CD4-positive, alpha-beta T cell treated with Interleukin-15 for 1 hour (primary cell): Measurements from ENCODE around the gene DHRSX.
"Not testable (repeated sequence)": the region's sequence is repeated elsewhere in the genome, so short reads cannot be mapped to it uniquely, and the experiment has no call there.

ENCODE experiments used
- DNase-seq: peaks from one replicate; pipeline ENCODE4 v3.0.0-alpha.2; 2020

DHRSX gene

DNA sequence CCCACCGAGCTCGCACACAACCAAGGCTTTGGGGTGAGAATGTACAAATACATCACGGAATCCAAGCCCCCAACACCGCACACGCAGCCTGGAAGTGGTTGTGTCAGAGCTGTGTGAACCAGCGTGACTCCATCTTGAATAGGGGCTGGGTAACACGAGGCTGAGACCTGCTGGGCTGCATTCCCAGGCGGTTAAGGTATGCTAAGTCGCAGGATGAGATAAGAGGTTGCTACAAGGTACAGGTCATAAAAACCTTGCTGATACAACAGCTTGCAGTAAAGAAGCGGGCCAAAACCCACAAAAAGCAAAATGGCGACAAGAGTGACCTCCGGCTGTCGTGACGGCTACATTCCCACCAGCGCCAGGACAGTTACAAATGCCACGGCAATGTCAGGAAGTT, 258.4 kb downstream of the DHRSX start:
- no peak for DNase-seq

DNA sequence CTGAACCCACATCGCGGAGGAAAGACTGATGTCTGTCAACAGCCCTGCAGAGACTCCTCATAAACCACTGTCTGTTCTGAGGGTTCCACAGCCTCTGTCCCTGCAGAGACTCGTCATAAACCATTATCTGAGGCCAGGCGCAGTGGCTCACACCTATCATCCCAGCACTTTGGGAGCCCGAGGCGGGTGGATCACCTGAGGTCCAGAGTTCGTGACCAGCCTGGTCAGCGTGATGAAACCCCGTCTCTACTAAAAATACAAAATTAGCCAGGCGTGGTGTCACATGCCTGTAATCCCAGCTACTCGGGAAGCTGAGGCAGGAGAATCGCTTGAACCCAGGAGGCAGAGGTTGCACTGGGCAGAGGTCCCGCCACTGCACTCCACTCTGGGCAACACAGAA, 259.3 kb downstream of the DHRSX start:
- not testable (repeated sequence) for DNase-seq

GRCh38 chrX:2240761-2241160, 260.0 kb downstream of the DHRSX start:
- DNase-seq, result not testable (repeated sequence)

DNA sequence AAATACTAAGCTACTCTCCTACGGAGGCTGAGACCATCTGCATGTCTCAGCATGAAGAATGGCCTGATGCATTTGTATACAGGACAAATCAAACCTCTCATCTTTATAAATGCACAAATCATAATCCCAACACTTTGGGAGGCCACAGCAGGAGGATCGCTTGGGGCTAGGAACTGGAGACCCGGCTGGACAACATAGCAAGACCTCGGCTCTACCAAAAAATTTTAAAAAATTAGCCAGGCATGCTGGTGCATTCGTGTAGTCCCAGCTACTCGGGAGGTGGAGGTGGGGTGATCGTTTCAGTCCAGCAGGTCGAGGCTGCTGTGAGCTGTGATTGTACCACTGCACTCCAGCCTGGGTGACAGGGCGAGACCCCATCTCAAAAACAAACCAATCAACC, 262.8 kb downstream of the DHRSX start:
- DNase-seq, result no peak

DNA sequence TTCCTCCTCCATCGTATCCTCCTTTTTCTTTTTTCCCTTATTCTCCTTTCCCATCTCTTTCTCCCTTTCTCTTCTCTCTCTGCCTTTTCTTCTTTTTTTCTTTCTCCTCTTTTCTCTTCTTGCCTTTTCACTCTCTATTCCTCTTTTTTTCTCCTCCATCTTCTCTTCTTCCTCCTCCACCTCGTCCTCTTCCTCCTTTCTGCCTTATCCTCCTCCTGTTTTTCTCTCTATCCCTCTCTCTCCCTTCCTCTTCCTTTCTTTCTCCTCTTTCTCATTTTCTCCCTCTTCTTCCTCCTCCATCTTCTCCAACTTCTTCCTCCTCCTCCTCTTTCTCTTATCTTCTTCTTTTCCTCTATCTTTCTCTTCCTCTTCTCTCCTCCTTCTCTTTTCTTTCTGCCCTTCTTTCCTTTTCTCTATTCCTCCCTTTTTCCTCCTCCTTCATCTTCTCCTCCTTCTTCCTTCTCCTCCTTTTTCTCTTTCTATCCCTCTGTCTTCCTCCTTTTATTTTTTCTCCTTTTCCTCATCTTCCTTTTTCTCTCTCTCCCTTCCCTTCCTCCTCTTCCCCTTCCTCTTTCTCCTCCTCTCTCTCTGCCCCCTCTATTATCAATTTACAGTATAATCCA, 269.1 kb downstream of the DHRSX start:
- DNase-seq, result no peak

DNA sequence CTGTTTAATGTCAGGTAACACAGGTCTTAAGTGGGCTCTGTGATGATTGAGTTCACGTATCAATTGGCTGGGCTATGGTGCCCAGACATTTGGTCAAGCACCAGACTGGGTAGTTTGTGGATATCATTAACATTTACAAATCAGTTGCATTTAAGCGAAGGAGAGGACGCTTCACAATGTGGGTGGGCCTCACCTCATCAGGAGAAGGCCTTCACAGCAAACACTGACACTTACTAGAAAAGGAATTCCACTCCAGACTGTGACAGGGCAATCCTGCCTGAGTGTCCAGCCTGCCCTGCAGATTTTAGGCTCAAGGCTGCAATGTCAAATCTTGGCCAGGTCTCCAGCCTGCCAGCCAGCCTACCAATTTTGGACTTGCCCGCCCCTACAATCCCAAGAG, 270.3 kb downstream of the DHRSX start:
- DNase-seq, result no peak

- no peak for DNase-seq
Measured at GRCh38 chrX:2228536-2228935, 272.2 kb downstream of the DHRSX start.

GRCh38 chrX:2226906-2227656, 273.7 kb downstream of the DHRSX start:
- DNase-seq, result no peak

GRCh38 chrX:2226182-2226581, 274.6 kb downstream of the DHRSX start:
- no peak for DNase-seq

GRCh38 chrX:2224597-2225235, 276.1 kb downstream of the DHRSX start:
- no peak for DNase-seq

DNA sequence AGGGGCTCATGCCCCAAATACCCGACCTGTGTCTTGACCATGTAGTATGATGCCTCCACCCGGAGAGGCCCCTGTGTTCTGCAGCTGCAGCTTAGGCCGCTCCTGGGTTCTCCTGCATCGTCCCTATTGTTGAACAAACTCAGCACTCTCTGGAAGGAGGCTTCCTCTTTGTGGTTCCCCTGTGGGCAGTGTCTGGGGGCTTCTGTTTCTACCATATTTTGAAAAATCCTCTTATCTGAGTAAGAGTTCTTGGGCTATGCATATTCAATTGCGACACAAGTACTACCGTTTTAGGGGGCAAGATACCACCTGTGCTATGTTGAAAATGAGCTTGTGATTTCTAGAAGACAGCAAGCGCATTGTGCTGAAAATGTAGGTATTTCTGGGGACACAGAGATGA, 276.6 kb downstream of the DHRSX start:
- no peak for DNase-seq

DNA sequence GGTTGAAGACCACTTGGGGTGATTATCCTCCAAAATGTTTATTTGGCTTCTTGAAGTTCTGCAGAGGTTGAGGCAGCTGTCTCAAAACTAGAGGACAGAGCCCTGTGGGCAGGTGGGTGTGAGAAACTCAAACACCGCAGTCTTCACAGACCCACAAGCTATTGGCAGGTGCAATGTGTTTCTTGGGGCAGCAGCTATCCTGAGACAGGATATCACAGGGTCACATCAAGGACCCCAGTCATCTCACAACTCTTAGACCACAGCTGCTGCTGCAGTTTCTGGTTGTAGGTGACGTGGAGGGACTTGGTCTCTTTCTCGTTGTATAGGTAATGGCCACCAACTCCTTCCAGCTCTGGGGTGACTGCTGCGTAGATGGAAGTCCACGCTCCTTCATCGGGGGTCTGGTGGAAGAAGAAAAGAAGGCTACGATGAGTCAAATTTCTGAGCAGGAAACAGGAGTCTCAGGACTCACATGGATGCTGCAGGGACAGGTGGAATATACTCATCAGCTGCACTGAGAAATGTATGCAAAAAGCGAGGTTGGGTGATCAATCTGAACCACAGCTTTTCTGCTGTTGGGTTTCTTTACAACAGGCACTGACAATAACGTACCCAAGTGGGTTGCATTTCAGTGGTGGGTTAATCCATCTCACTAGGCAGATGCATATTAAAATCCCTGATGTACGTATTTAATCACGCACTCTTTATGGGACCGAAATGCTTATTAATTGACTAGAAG, 279.8 kb downstream of the DHRSX start:
- DNase-seq, result no peak

GRCh38 chrX:2220296-2220695, 280.5 kb downstream of the DHRSX start:
- no peak for DNase-seq

DNA sequence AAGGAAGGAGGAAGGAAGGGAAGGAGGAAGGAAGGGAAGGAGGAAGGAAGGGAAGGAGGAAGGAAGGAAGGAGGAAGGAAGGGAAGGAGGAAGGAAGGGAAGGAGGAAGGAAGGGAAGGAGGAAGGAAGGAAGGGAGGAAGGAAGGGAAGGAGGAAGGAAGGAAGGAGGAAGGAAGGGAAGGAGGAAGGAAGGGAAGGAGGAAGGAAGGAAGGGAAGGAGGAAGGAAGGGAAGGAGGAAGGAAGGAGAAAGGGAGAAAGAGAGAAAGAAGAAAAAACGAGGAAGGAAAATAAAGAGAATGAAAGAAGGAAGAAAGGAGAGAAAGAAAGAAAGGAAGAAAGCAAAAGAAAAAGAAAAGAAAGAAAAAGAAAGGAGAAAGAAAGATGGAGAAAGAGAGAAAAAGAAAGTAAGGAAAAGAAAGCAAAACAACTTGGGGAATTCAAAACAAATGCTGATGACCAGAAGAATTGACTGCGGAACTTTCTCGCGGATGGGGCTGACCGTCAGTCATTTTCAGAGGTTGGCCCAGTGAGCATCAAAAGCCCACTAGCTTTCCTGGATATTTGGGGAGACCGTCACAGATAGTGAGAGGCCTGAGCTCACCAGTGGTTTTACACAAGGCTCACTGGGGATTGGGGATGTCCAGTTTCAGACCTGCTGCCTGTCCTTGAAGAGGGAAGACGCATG, 286.5 kb downstream of the DHRSX start:
- not testable (repeated sequence) for DNase-seq

DNA sequence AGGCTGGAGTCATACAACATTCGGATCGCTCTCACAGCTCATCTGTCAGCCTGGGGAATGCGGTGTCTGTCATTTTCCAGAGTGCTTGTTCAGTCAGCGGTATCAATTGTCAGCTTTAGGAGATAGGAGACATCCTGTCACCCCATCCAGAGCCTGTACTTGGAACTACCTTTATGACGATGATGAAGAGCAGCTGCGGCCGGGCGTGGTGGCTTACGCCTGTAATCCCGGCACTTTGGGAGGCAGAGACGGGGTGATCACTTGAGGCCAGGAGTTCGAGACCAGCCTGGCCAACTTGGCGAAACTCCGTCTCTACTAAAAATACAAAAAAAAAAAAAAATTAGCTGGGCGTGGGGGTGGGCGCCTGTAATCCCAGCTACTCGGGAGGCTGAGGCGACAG, 289.1 kb downstream of the DHRSX start:
- DNase-seq, result not testable (repeated sequence)

DNA sequence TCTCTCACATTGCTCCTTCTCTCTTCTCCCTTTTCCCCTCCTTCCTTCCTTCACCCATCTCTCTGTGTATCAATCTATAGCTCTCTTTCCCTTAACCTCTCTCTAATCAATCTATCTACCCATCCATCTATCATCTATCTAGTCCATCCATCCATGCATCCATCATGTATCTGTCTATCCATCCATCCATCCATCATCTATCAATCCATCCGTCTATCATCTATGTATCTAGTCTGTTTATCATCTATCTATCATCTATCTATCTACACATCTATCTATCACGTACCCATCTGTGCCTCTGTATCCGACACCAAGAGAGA, 307.5 kb downstream of the DHRSX start:
- DNase-seq, result no peak

DNA sequence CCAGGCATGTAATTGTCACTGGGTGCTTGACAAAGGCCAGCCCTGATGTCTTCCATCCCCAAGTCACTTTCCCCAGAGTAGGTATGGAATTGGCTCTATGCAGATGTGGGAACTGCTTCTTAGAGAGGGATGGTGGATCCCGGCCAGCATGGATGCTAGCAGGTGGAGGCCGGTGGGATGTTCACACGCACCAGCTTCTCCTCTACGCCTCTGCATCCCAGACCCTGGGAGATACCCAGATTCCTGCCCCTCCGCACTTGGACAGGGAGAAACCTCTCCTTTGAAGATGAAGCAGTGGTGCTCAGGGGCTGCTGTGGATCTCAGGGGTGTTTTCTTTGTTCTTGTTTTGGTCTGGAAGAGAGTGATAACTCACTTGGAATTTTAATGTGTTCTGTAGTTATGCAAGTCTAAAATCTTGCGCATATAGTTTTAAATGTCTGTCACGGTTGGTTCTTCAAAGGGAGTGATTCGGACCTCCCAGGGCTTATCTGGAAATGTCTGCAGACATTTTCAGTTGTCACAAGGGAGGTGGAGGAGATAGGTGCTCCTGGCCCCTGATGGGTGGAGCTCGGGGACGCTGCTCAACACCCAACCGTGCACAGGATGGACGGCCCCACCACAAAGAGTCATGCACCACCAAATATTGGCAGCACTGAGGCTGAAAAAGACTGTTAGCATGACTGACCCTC, 308.0 kb downstream of the DHRSX start:
- DNase-seq, result no peak

DNA sequence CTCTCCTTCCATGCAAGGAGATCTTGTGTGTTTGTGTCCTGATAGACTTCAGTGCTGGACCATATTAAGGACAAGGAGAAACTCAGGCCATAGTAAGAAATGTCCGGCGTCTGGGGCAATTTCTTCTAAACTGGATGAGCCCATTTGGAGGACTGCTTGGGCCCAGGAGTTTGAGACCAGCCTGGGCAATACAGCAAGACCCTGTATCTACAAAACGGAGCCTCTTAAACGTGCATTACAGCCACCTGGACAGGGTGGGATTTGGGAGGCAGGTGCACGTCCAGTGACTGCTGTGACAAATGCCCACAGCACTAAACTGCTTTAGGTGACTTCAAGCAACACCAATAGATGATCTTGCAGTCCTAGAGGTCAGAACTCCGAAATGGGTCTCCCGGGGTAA, 311.9 kb downstream of the DHRSX start:
- no peak for DNase-seq

GRCh38 chrX:2188330-2188792, 312.4 kb downstream of the DHRSX start:
- DNase-seq, result no peak

- DNase-seq, result no peak
Measured at GRCh38 chrX:2187352-2188115, 313.2 kb downstream of the DHRSX start.

GRCh38 chrX:2185341-2186082, 315.3 kb downstream of the DHRSX start:
- no peak for DNase-seq
